IMR-90 (cell line): Measurements from ENCODE around the gene RAB9A. TPM values are rescaled to one million over a fixed set of nuclear protein-coding genes. Genes with fewer than 3 reads are reported as not detected.

ENCODE experiments used
- ATAC-seq: fragments of 200-7000 bp; cut with Tn5 transposase; 2 replicates; pipeline ENCODE4 v1.9.1; 2020; ENCODE audit warnings: low read depth, mild to moderate bottlenecking, moderate library complexity
- BruUV-seq: library from RNA; stranded (reverse); fragments of 400-500 nt; replicated peaks from 2 replicates; lab custom pipeline; 2021; lab: Mats Ljungman, UMichigan
- CTCF ChIA-PET: fragments of 300-600 bp; formaldehyde crosslinking; extraction: SDS; loops from one replicate; lab custom pipeline; 2021; ENCODE audit warnings: antibody characterized with exemption; lab: Yijun Ruan, JAX
- POLR2A ChIA-PET: fragments of 300-600 bp; sonication (Branson Sonifier 250); formaldehyde crosslinking; loops from one replicate; lab custom pipeline; 2022; ENCODE audit warnings: antibody characterized with exemption; ENCODE audit not compliant: unreplicated experiment; lab: Charles Lee
- DNase-seq: peaks from one replicate; pipeline ENCODE4 v3.0.0; 2013
- H2AFZ ChIP-seq: replicated peaks from 2 replicates; pipeline ENCODE3; 2013; ENCODE audit warnings: low read length, mild to moderate bottlenecking; ENCODE audit not compliant: poor library complexity
- H2AK5ac ChIP-seq: 2 replicates; pipeline ENCODE4 v1.6.1; 2013; ENCODE audit warnings: low read depth, low read length, inconsistent platforms
- H2AK9ac ChIP-seq: replicated peaks from 2 replicates; pipeline ENCODE3; 2013; ENCODE audit warnings: mild to moderate bottlenecking, low read depth, low read length, moderate library complexity; ENCODE audit not compliant: poor library complexity
- H2BK120ac ChIP-seq: 2 replicates; pipeline ENCODE4 v1.6.1; 2013; ENCODE audit warnings: low read depth, low read length, inconsistent platforms
- H2BK15ac ChIP-seq: 3 replicates; pipeline ENCODE4 v1.6.1; 2013; ENCODE audit warnings: low read depth, low read length, inconsistent platforms
- H2BK20ac ChIP-seq: 2 replicates; pipeline ENCODE4 v1.6.1; 2013; ENCODE audit warnings: low read depth, mild to moderate bottlenecking, inconsistent platforms, low read length, moderate library complexity
- H2BK5ac ChIP-seq: 2 replicates; pipeline ENCODE4 v1.6.1; 2013; ENCODE audit warnings: mild to moderate bottlenecking, low read depth, low read length, inconsistent platforms; ENCODE audit not compliant: poor library complexity, severe bottlenecking
- H3K14ac ChIP-seq: replicated peaks from 2 replicates; pipeline ENCODE4 v1.6.1; 2013; ENCODE audit warnings: low read depth, low read length, inconsistent platforms
- H3K18ac ChIP-seq: 2 replicates; pipeline ENCODE4 v1.6.1; 2013; ENCODE audit warnings: low read depth, low read length, control low read depth
- H3K23ac ChIP-seq: 2 replicates; pipeline ENCODE4 v1.6.1; 2013; ENCODE audit warnings: low read depth, low read length, inconsistent platforms
- H3K27ac ChIP-seq: 2 replicates; pipeline ENCODE4 v1.5.1; 2013; ENCODE audit warnings: mild to moderate bottlenecking, control low read depth, low read length; ENCODE audit not compliant: insufficient read depth
- H3K27me3 ChIP-seq: 2 replicates; pipeline ENCODE4 v1.6.1; 2013; ENCODE audit warnings: low read length; ENCODE audit not compliant: control insufficient read depth, insufficient read depth
- H3K36me3 ChIP-seq: 2 replicates; pipeline ENCODE4 v1.6.1; 2013; ENCODE audit warnings: low read length, mixed read lengths; ENCODE audit not compliant: control insufficient read depth, insufficient read depth
- H3K4ac ChIP-seq: 2 replicates; pipeline ENCODE4 v1.6.1; 2013; ENCODE audit warnings: low read depth, low read length, inconsistent platforms
- H3K4me1 ChIP-seq: 2 replicates; pipeline ENCODE4 v1.6.1; 2013; ENCODE audit warnings: low read length, mixed read lengths; ENCODE audit not compliant: control insufficient read depth, insufficient read depth
- H3K4me2 ChIP-seq: 2 replicates; pipeline ENCODE4 v1.6.1; 2013; ENCODE audit warnings: low read depth, mild to moderate bottlenecking, control low read depth, low read length, moderate library complexity
- H3K4me3 ChIP-seq: 2 replicates; pipeline ENCODE4 v1.5.1; 2013; ENCODE audit warnings: low read depth, mild to moderate bottlenecking, control low read depth, low read length, moderate library complexity; ENCODE audit not compliant: insufficient read depth
- H3K56ac ChIP-seq: 2 replicates; pipeline ENCODE4 v1.6.1; 2013; ENCODE audit warnings: low read length, inconsistent platforms; ENCODE audit not compliant: insufficient read depth; ENCODE audit errors: extremely low read depth
- H3K79me1 ChIP-seq, 2 experiments: 2 replicates each; pipeline ENCODE4 v1.6.1; 2013; ENCODE audit warnings: low read length in 2 of 2, inconsistent platforms in 1 of 2, low read depth in 1 of 2
- H3K9ac ChIP-seq: 2 replicates; pipeline ENCODE4 v1.6.1; 2013; ENCODE audit warnings: low read depth, low read length, control low read depth
- H3K9me1 ChIP-seq: 2 replicates; pipeline ENCODE4 v1.6.1; 2013; ENCODE audit warnings: low read length, inconsistent platforms; ENCODE audit not compliant: insufficient read depth
- H3K9me3 ChIP-seq: 2 replicates; pipeline ENCODE4 v1.6.1; 2013; ENCODE audit warnings: low read length; ENCODE audit not compliant: control insufficient read depth, insufficient read depth
- H4K20me1 ChIP-seq: 2 replicates; pipeline ENCODE4 v1.6.1; 2013; ENCODE audit warnings: low read length, inconsistent platforms; ENCODE audit not compliant: insufficient read depth
- H4K5ac ChIP-seq: 2 replicates; pipeline ENCODE4 v1.6.1; 2013; ENCODE audit warnings: mild to moderate bottlenecking, low read depth, low read length, control low read depth
- H4K8ac ChIP-seq, 2 experiments: 2 replicates each; pipeline ENCODE4 v1.6.1; 2013; ENCODE audit warnings: low read depth in 2 of 2, low read length in 2 of 2, control low read depth in 1 of 2, inconsistent platforms in 1 of 2
- H4K91ac ChIP-seq: 2 replicates; pipeline ENCODE4 v1.6.1; 2013; ENCODE audit warnings: low read depth, low read length, inconsistent platforms; ENCODE audit not compliant: insufficient read depth
- BHLHE40 ChIP-seq: fragments of 150-350 bp; IDR thresholded peaks from 2 replicates; pipeline ENCODE4 v1.6.1; 2016; ENCODE audit warnings: mild to moderate bottlenecking, low read depth, low read length
- CEBPB ChIP-seq: IDR thresholded peaks from 2 replicates; pipeline ENCODE4 v1.6.1; 2012; ENCODE audit warnings: low read depth, low read length, improper control_type of control experiment
- CHD1 ChIP-seq: IDR thresholded peaks from 2 replicates; pipeline ENCODE4 v1.6.1; 2012; ENCODE audit warnings: low read depth, low read length, improper control_type of control experiment
- ELK1 ChIP-seq: fragments of 150-350 bp; IDR thresholded peaks from 2 replicates; pipeline ENCODE4 v1.6.1; 2016; ENCODE audit warnings: low read depth, mild to moderate bottlenecking, low read length, moderate library complexity, borderline replicate concordance
- FOS ChIP-seq: fragments of 150-350 bp; IDR thresholded peaks from 2 replicates; pipeline ENCODE4 v1.6.1; 2016; ENCODE audit warnings: low read depth, low read length
- MAFK ChIP-seq: IDR thresholded peaks from 2 replicates; pipeline ENCODE4 v1.6.1; 2012; ENCODE audit warnings: low read depth, low read length, improper control_type of control experiment
- MAZ ChIP-seq: IDR thresholded peaks from 2 replicates; pipeline ENCODE4 v1.6.1; 2012; ENCODE audit warnings: low read depth, mild to moderate bottlenecking, low read length, improper control_type of control experiment, moderate library complexity, borderline replicate concordance
- MXI1 ChIP-seq: IDR thresholded peaks from 2 replicates; pipeline ENCODE4 v1.6.1; 2012; ENCODE audit warnings: low read depth, mild to moderate bottlenecking, low read length, moderate library complexity, borderline replicate concordance
- NFE2L2 ChIP-seq: fragments of 150-350 bp; IDR thresholded peaks from 2 replicates; pipeline ENCODE4 v1.6.1; 2016; ENCODE audit warnings: low read depth, mild to moderate bottlenecking, low read length
- POLR2A ChIP-seq: IDR thresholded peaks from 2 replicates; pipeline ENCODE4 v1.6.1; 2012; ENCODE audit warnings: mild to moderate bottlenecking, low read depth, low read length
- RAD21 ChIP-seq: IDR thresholded peaks from 2 replicates; pipeline ENCODE4 v1.6.1; 2012; ENCODE audit warnings: low read length, improper control_type of control experiment
- RCOR1 ChIP-seq: IDR thresholded peaks from 2 replicates; pipeline ENCODE4 v1.6.1; 2012; ENCODE audit warnings: mild to moderate bottlenecking, low read length, improper control_type of control experiment; ENCODE audit not compliant: insufficient replicate concordance
- RFX5 ChIP-seq: IDR thresholded peaks from 2 replicates; pipeline ENCODE4 v1.8.0; 2012; ENCODE audit warnings: low read depth, mild to moderate bottlenecking, low read length, moderate library complexity
- SMC3 ChIP-seq: fragments of 150-350 bp; IDR thresholded peaks from 2 replicates; pipeline ENCODE4 v1.6.1; 2016; ENCODE audit warnings: low read depth, mild to moderate bottlenecking, antibody characterized with exemption, low read length, moderate library complexity
- WGBS, 2 experiments: methylation state at CpG; one replicate each; pipeline versions ENCODE4 v1.1.5 to v1.1.7; 2013; ENCODE audit warnings: missing lambda C conversion rate in 2 of 2; ENCODE audit not compliant: insufficient read length in 1 of 2; ENCODE audit errors: extremely low coverage in 2 of 2; 5-methylcytosine and 5-hydroxymethylcytosine counted together
- dilution Hi-C: fragments of 300-500 bp; cut with HindIII; formaldehyde crosslinking; loops from one replicate; pipeline ENCODE4 v1.14.3; 2018; ENCODE audit warnings: low sequenced_read_pairs; ENCODE audit not compliant: unreplicated experiment
- in situ Hi-C: fragments of 300-500 bp; cut with MboI; formaldehyde crosslinking; loops from 3 replicates; pipeline ENCODE4 v1.14.3; 2019; ENCODE audit warnings: low sequenced_read_pairs, inconsistent platforms, mixed read lengths
- intact Hi-C: fragments of 100-400 bp; cut with micrococcal nuclease; formaldehyde crosslinking; loops from 2 replicates; pipeline ENCODE4 v1.10.0; 2022
- polyA plus RNA-seq, 3 experiments: library from polyadenylated mRNA; depleted of rRNA; stranded (reverse); fragments of >200 nt; gene quantifications; 2 replicates each; pipeline ENCODE4 v1.2.3, GENCODE V29; 2012; ENCODE audit warnings: low replicate concordance in 1 of 3
- total RNA-seq: library from RNA; depleted of rRNA; stranded (reverse); fragments of >200 nt; gene quantifications from 2 replicates; pipeline ENCODE4 v1.2.3, GENCODE V29; 2012
- TF ChIP-seq, protein P1 (sequence below): fragments of 150-350 bp; IDR thresholded peaks from 2 replicates; pipeline ENCODE4 v1.6.1; 2017; ENCODE audit warnings: mild to moderate bottlenecking, antibody characterized with exemption, low read length, low read depth
- TF ChIP-seq, protein P2 (sequence below): conservative IDR thresholded peaks from 2 replicates; pipeline ENCODE4 v1.5.1; 2012; ENCODE audit warnings: mild to moderate bottlenecking, low read depth, low read length, improper control_type of control experiment

RAB9A gene
- total and polyA plus RNA-seq, 2 of the 4 experiments (the other 2 are of a cell fraction) = 15.8 to 22.3 TPM

GRCh38 chrX:13716455-13716854 is 27.5 kb downstream of the RAB9A start:
- H3K4me3 ChIP-seq = no peak overlapping the region
- no peak overlapping the region for H3K14ac ChIP-seq
- 92% methylated on average over 5 of the region's 9 CpGs; no CpG with 5 or more reads in 1 of the 2 experiments for WGBS, 2 experiments
- no peak overlapping the region for H2BK5ac ChIP-seq
- H4K8ac ChIP-seq = no peak overlapping the region
- no peak overlapping the region for H3K9ac ChIP-seq
- peaks cover 14% of the 10 kb centered on the region for H3K9me1 ChIP-seq
- peaks cover 26% of the 10 kb centered on the region for H3K36me3 ChIP-seq
- CTCF ChIA-PET = no interaction called here
- DNase-seq (no peak), ATAC-seq (no peak)
- intact Hi-C loops (no loop called here), in situ Hi-C loops (no loop called here), dilution Hi-C loops (no loop called here)
- peaks cover 15% of the 10 kb centered on the region for H3K4me1 ChIP-seq
- no peaks in the 10 kb centered on the region for H3K27me3 ChIP-seq
- H4K91ac ChIP-seq = no peak overlapping the region
- no peak overlapping the region for H3K27ac ChIP-seq
- peaks cover 6% of the 10 kb centered on the region; the same call in 1 of the 2 replicates for H4K20me1 ChIP-seq
- no peak overlapping the region for H4K5ac ChIP-seq
- H3K4ac ChIP-seq = no peak overlapping the region
- H3K4me2 ChIP-seq = no peak overlapping the region
- BruUV-seq = no TSS peak
- no peak overlapping the region for H2AK5ac ChIP-seq
- H2BK120ac ChIP-seq = no peak overlapping the region
- H3K79me1 ChIP-seq = peaks cover 24 to 39% of the 10 kb centered on the region in 2 experiments
- POLR2A ChIA-PET = no interaction called here
- no peak overlapping the region for H3K18ac ChIP-seq
- H2AFZ ChIP-seq = no peak overlapping the region
- TF ChIP-seq RCOR1 (no peak), CEBPB (no peak), CHD1 (no peak), ELK1 (no peak), NFE2L2 (no peak), RAD21 (no peak), BHLHE40 (no peak), POLR2A (no peak), MXI1 (no peak), MAZ (no peak), RFX5 (no peak), MAFK (no peak), SMC3 (no peak), FOS (no peak)
- TF ChIP-seq, protein P1, sequence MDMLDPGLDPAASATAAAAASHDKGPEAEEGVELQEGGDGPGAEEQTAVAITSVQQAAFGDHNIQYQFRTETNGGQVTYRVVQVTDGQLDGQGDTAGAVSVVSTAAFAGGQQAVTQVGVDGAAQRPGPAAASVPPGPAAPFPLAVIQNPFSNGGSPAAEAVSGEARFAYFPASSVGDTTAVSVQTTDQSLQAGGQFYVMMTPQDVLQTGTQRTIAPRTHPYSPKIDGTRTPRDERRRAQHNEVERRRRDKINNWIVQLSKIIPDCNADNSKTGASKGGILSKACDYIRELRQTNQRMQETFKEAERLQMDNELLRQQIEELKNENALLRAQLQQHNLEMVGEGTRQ = no peak
- TF ChIP-seq, protein P2, sequence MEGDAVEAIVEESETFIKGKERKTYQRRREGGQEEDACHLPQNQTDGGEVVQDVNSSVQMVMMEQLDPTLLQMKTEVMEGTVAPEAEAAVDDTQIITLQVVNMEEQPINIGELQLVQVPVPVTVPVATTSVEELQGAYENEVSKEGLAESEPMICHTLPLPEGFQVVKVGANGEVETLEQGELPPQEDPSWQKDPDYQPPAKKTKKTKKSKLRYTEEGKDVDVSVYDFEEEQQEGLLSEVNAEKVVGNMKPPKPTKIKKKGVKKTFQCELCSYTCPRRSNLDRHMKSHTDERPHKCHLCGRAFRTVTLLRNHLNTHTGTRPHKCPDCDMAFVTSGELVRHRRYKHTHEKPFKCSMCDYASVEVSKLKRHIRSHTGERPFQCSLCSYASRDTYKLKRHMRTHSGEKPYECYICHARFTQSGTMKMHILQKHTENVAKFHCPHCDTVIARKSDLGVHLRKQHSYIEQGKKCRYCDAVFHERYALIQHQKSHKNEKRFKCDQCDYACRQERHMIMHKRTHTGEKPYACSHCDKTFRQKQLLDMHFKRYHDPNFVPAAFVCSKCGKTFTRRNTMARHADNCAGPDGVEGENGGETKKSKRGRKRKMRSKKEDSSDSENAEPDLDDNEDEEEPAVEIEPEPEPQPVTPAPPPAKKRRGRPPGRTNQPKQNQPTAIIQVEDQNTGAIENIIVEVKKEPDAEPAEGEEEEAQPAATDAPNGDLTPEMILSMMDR = no peak
- H3K56ac ChIP-seq = no peak overlapping the region
- H3K9me3 ChIP-seq = no peaks in the 10 kb centered on the region
- no peak overlapping the region for H2BK20ac ChIP-seq
- H2BK15ac ChIP-seq = no peak overlapping the region
- no peak overlapping the region for H2AK9ac ChIP-seq
- no peak overlapping the region for H3K23ac ChIP-seq
